Measurements from ENCODE around the gene THOC6. TPM values are rescaled to one million over a fixed set of nuclear protein-coding genes. Genes with fewer than 3 reads are reported as not detected.
"Not testable (repeated sequence)": the region's sequence is repeated elsewhere in the genome, so short reads cannot be mapped to it uniquely, and the experiment has no call there.

THOC6 gene
- total RNA-seq, 1 experiment from 2014 or later = 29.9 TPM

GRCh38 chr16:3054965-3055733 lies 31.3 kb downstream of the THOC6 start:
- no peak for DNase-seq (ENCODE audit: low read depth)

DNA sequence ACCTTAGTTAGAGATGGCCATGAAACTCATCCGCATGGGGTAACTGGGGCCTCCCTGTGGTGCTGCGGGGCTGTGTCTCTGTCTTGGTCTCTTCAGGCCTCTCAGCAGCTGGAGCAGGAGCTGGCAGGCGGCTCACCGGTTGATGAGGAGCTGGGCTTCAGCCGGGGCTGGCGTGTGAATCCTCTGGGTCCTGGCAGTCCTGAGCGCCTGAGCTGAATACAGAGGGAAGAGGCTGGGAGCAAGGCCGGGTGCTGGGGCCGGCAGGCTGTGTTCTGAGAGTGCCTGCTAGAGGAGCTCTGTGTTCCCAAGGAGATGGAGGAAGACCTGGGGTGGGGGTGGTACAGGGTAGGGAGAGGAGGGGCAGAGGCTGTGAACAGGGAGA lies 31.9 kb downstream of the THOC6 start:
- DNase-seq (ENCODE audit: low read depth) = not testable (repeated sequence)

DNA sequence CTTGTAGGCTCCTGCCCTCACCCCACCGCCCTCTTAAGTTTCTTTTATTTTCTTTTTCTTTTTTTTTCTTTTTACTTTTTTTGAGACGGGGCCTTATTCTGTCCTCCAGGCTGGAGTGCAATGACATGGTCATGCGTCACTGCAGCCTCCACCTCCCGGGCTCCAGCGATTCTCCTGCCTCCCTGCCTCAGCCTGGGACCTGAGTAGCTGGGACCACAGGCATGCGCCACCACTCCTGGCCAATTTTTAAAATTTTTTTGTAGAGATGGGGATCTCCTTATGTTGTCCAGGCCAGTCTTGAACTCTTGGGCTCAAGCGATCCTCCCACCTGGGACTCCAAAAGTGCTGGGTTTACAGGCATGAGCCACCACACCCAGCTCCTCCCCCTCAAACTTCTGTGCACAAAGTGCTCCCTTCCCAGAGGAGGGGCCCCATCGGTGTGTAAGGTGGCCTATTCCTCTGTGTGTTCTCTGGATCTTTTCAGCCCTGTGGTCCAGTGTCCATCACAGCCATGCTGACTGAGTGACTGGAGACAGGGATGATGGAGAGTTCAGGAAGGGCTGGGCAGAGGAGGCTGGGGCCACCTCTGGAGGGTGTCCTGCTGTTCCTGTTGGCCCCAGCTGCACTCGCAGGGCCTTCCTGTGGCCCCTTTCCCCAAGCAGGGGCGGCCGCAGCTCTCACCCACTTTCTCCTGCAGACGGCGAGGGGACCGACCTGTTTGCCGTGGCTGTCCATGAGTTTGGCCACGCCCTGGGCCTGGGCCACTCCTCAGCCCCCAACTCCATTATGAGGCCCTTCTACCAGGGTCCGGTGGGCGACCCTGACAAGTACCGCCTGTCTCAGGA lies 32.7 kb downstream of the THOC6 start:
- DNase-seq (ENCODE audit: low read depth) = no peak

DNA sequence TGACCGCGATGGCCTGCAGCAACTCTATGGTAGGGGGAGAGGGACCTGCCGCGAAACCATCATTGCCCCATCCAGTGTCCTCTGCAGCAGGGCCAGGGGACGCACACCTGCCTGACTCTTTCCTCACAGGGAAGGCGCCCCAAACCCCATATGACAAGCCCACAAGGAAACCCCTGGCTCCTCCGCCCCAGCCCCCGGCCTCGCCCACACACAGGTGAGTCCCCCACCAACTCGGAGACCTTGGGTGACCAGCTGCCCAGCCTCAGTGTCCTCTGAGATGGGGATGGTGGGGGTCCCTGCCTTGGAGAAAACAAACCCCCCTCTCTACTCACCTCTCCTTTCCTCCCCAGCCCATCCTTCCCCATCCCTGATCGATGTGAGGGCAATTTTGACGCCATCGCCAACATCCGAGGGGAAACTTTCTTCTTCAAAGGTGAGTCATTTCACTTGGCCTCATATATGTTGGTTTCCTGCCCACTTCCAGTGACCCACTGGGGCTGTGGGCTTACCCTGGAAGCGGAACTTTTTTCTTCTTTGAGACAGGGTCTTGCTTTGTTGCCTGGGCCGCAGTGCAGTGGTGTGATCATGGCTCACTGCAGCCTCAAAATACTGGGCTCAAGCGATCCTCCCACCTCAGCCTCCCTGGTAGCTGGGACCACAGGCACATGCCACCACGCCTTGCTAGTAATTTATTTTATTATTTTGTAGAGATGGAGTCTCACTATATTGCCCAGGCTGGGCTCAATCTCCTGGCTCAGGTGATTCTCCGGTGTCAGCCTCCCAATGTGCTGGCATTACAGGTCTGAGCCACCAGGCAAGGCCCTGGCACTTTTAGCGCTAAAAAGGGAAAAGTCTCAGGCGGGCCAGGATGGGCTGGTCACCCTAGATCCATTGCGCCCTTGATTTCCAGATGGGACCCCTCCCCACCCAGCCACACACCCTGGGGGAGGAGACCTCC lies 33.6 kb downstream of the THOC6 start:
- no peak for DNase-seq (ENCODE audit: low read depth)

DNA sequence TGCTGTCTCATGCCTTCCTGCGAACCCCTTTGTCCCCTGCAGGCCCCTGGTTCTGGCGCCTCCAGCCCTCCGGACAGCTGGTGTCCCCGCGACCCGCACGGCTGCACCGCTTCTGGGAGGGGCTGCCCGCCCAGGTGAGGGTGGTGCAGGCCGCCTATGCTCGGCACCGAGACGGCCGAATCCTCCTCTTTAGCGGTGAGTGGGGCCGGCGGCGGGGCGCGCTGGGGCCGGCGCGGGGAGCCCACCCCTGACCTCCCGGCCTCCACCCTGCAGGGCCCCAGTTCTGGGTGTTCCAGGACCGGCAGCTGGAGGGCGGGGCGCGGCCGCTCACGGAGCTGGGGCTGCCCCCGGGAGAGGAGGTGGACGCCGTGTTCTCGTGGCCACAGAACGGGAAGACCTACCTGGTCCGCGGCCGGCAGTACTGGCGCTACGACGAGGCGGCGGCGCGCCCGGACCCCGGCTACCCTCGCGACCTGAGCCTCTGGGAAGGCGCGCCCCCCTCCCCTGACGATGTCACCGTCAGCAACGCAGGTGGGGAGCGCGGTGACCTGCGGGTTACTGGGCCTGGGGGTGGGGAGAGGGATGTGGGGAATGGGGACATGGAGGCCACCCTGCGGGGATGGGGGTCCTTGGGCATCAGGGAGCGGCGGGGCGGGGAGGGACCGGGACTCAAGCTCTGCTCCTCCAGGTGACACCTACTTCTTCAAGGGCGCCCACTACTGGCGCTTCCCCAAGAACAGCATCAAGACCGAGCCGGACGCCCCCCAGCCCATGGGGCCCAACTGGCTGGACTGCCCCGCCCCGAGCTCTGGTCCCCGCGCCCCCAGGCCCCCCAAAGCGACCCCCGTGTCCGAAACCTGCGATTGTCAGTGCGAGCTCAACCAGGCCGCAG lies 34.5 kb downstream of the THOC6 start:
- peak; percentile 42 for DNase-seq (ENCODE audit: low read depth)

GRCh38 chr16:3059041-3059722 lies 35.3 kb downstream of the THOC6 start:
- peak; percentile 91 for DNase-seq (ENCODE audit: low read depth)

DNA sequence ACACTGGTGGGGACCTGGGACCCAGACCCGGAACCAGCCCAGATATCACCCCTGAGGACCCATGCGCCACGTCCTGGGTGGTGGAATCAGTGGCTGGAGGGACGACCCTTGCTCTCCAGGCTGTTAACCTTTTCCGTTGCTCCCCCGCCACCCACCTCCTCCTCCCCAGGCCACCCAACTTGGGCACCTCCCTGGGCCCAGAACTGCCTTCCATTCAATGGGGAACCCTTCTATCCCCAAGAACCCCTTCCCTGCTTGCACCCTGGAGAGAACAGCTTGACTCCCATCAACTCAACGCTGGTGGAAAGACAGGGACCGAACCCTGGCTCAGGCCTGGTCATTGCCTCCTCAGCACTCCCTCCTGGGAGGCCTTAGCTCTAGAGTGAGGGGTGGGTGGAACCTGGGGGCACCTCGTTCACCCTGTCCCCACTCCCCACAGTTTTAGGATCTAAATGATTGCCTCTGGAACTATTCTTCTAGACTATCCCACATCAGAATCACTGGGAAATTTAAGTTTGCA lies 35.9 kb downstream of the THOC6 start:
- DNase-seq (ENCODE audit: low read depth) = no peak

GRCh38 chr16:3060339-3061127 lies 36.7 kb downstream of the THOC6 start:
- no peak for DNase-seq (ENCODE audit: low read depth)

DNA sequence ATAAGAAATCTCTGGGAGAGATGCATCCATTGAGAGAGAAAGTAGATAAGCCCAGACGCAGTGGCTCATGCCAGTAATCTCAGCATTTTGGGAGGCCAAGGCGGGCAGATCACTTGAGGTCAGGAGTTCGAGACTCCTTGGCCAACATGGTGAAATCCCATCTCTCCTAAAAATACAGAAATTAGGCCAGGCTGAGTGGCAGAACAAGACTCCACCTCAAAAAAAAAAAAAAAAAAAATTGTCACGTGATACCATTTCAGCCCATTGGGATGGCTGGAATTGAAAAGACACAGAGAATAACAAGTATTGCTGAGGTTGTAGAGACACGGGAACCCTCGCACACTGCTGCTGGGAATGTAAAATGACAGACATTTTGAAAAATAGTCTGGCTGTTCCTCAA lies 38.7 kb downstream of the THOC6 start:
- no peak for DNase-seq (ENCODE audit: low read depth)

DNA sequence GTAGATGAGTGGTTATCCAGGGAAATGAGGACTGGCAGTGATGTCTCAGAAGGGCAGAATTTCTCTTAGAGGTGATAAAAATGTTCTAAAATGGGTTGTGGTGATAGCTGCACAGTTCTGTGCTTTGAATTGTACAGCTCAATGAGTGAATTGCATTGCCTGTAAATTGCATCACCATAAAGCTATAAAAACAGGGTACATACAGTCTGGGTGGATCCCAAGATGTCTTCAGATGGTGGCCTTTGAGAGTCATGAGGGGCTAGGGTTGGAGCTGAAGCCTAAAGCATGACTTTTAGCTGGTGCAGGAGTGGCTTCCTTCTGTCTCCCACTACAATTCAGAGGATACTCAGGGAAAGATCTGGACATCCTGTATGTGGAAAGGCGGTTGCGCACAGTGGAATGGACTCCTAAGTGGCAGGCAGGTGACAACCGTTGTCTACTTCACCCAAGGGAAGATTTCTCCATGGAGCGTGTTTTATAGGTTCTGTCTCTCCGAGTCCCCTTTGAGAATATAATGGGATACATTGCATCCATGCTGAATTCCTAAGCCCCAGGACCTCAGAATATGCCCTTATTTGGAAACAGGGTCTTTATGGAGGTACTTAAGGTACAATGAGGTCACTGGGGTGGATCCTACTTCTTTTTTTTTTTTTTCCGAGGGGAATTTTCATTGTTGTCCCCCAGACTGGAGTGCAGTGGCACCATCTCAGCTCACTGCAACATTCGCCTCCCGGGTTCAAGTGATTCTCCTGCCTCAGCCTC lies 40.0 kb downstream of the THOC6 start:
- no peak for DNase-seq (ENCODE audit: low read depth)

DNA sequence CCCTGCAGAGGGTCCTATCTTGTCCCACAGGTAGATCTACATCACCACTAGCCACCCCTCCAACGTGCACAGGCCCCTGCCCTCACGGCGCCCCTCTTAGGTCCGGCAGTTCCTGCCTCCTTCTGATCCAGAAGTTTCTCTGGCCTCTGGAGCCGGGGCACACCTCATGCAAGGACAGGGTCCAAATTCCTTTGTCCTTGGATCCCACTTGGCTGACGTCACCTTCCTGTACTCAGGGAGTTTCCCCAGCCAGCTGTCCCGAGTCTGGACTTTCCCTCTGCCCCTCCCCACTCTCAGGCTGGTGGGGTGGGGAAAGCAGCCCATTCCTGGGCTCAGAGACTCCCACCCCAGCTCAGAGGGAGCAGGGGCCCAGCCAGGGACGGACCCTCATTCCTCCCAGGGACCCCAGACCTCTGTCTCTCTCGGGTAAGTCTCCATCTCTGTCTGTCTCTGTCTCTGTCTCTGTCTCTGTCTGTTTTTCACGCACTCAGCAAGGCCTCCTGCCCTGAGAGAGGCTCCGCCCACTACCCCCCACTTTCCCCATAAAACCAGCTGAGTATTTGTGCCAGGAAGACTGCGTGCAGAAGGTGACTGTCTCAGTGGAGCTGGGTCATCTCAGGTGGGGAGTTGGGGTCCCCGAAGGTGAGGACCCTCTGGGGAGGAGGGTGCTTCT lies 41.4 kb downstream of the THOC6 start, which contains the start of gene IL32:
Gene IL32 (plus strand): TSS at position 572 of the 673 bp plus-strand sequence. CDS start 172 bp downstream, outside the sequence.
- peak; percentile 85 for DNase-seq (ENCODE audit: low read depth)

GRCh38 chr16:3065742-3066439 lies 42.1 kb downstream of the THOC6 start:
- DNase-seq (ENCODE audit: low read depth) = no peak

GRCh38 chr16:3066440-3066748 lies 42.6 kb downstream of the THOC6 start:
- DNase-seq (ENCODE audit: low read depth) = no peak

DNA sequence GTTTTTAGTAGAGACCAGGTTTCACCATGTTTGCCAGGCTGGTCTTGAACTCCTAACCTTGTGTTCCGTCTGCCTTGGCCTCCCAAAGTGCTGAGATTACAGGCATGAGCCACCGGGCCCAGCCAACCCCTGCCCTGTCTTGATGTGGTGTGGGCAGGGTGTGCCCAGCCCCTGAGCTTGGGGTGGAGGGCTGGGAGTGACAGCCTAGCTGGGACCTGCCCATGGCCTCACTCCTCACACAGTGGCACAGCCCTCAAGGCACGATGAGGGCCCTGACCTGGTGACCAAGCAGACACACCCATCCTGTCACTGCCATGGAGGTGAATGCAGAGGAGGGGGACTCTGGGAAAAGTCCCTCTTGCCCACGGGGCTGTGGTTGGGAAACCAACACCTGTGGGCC lies 44.7 kb downstream of the THOC6 start:
- DNase-seq (ENCODE audit: low read depth) = no peak

DNA sequence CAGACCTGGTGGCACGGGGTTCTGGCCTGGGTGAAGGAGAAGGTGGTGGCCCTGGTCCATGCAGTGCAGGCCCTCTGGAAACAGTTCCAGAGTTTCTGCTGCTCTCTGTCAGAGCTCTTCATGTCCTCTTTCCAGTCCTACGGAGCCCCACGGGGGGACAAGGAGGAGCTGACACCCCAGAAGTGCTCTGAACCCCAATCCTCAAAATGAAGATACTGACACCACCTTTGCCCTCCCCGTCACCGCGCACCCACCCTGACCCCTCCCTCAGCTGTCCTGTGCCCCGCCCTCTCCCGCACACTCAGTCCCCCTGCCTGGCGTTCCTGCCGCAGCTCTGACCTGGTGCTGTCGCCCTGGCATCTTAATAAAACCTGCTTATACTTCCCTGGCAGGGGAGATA lies 45.3 kb downstream of the THOC6 start:
- DNase-seq (ENCODE audit: low read depth) = not testable (repeated sequence)

GRCh38 chr16:3070608-3071111 lies 46.8 kb downstream of the THOC6 start:
- DNase-seq (ENCODE audit: low read depth) = no peak

- no peak for DNase-seq (ENCODE audit: low read depth)
These were observed 47.8 kb downstream of the THOC6 start for GRCh38 chr16:3071655-3072054.

Data from M059J (cell line).